ENCODE results near the gene RNF224. TPM values are rescaled to one million over a fixed set of nuclear protein-coding genes. Genes with fewer than 3 reads are reported as not detected.

Gene RNF224
- total and polyA plus RNA-seq, 12 donors: 0.06 TPM; not detected in 11

- Histone ChIP-seq H3K4me1 (replicated peaks in 1 of 2) (peaks cover 19 to 24% of the 10 kb centered on the region in 2 donors), H3K9me3 (replicated peaks in 1 of 3) (no peaks in the 10 kb centered on the region), H3K4me3 (no peak overlapping the region), H3K27me3 (no peaks in the 10 kb centered on the region), H3K36me3 (replicated peaks in 1 of 2) (peaks cover 0 to 24% of the 10 kb centered on the region in 2 donors), H3K27ac (no peak overlapping the region)
- DNase-seq: no peak
- TF ChIP-seq POLR2A (IDR thresholded peaks at IDR 0.05): no peak
- TF ChIP-seq CTCF (IDR thresholded peaks at IDR 0.05): no peak
- intact Hi-C loops (cut with DNase I): no loop called here
- WGBS, 4 donors: 83 to 91% (median 85%) methylated on average over 11 to 22 of the region's 22 CpGs
Observed at GRCh38 chr9:137191691-137192447, 35.4 kb upstream of the RNF224 start.

GRCh38 chr9:137192448-137192780, 34.9 kb upstream of the RNF224 start:
- WGBS, 4 donors: 86 to 90% (median 86%) methylated on average over 10 of the region's 10 CpGs
- peaks cover 14 to 20% of the 10 kb centered on the region in 2 donors for H3K4me1 ChIP-seq (replicated peaks in 1 of 2)

GRCh38 chr9:137192859-137193258, 34.4 kb upstream of the RNF224 start:
- Histone ChIP-seq H3K27ac (no peak overlapping the region), H3K9me3 (replicated peaks in 1 of 3) (no peaks in the 10 kb centered on the region), H3K36me3 (replicated peaks in 1 of 2) (peaks cover 0 to 24% of the 10 kb centered on the region in 2 donors), H3K27me3 (no peaks in the 10 kb centered on the region), H3K4me1 (replicated peaks in 1 of 2) (peaks cover 11 to 20% of the 10 kb centered on the region in 2 donors), H3K4me3 (no peak overlapping the region)
- no peak for TF ChIP-seq CTCF (IDR thresholded peaks at IDR 0.05)
- TF ChIP-seq POLR2A (IDR thresholded peaks at IDR 0.05): no peak
- DNase-seq: no peak
- 84% methylated on average over 2 of the region's 2 CpGs; no CpG with 5 or more reads in 2 of the 4 donors for WGBS, 4 donors
- intact Hi-C loops (cut with DNase I): no loop called here

More at GRCh38 chr9:137192448-137192780, 34.9 kb upstream of the RNF224 start:
- H3K9me3 ChIP-seq (replicated peaks in 1 of 3): no peaks in the 10 kb centered on the region
- no peak overlapping the region for H3K4me3 ChIP-seq
- peaks cover 0 to 24% of the 10 kb centered on the region in 2 donors for H3K36me3 ChIP-seq (replicated peaks in 1 of 2)
- TF ChIP-seq CTCF (IDR thresholded peaks at IDR 0.05) (no peak), POLR2A (IDR thresholded peaks at IDR 0.05) (no peak)
- H3K27me3 ChIP-seq: no peaks in the 10 kb centered on the region
- H3K27ac ChIP-seq: no peak overlapping the region
- intact Hi-C loops (cut with DNase I): no loop called here
- no peak for DNase-seq

- Histone ChIP-seq H3K27me3 (no peaks in the 10 kb centered on the region), H3K4me1 (replicated peaks in 1 of 2) (peaks cover 11 to 29% of the 10 kb centered on the region in 2 donors), H3K27ac (no peak overlapping the region), H3K9me3 (replicated peaks in 1 of 3) (no peaks in the 10 kb centered on the region), H3K36me3 (replicated peaks in 1 of 2) (peaks cover 0 to 24% of the 10 kb centered on the region in 2 donors), H3K4me3 (no peak overlapping the region)
- no peak for DNase-seq
- TF ChIP-seq CTCF (IDR thresholded peaks at IDR 0.05) (no peak), POLR2A (IDR thresholded peaks at IDR 0.05) (no peak)
- intact Hi-C loops (cut with DNase I): no loop called here
- 78 to 90% (median 80%) methylated on average over 9 to 14 of the region's 14 CpGs; no CpG with 5 or more reads in 1 of the 4 donors for WGBS, 4 donors
Observed at GRCh38 chr9:137193771-137194170, 33.5 kb upstream of the RNF224 start.

Measured in adrenal gland (tissue), 12 donors.